Transverse colon (tissue), 1 donor: ENCODE results near the gene VIPAS39.

Experiments
- EP300 ChIP-seq: sonication (generic); formaldehyde crosslinking; IDR thresholded peaks from one replicate; pipeline ENCODE4 v1.6.1; 2017; ENCODE audit warnings: antibody characterized with exemption, low read depth
- POLR2A ChIP-seq: fragments of 450-650 bp; IDR thresholded peaks from one replicate; pipeline ENCODE4 v1.6.1; 2016; ENCODE audit warnings: antibody characterized with exemption, mild to moderate bottlenecking, moderate library complexity

GRCh38 chr14:77421201-77421600, 36.2 kb downstream of the VIPAS39 start:
- no peak for TF ChIP-seq EP300
- TF ChIP-seq POLR2A: no peak
